PFSK-1 (cell line): ENCODE measurements around the gene HOXA3.

Experiments used
- POLR2AphosphoS5 ChIP-seq: IDR thresholded peaks from 2 replicates; pipeline ENCODE4 v1.6.1; 2012; ENCODE audit warnings: low read depth, mild to moderate bottlenecking, control low read depth, low read length, moderate library complexity
- SIN3A ChIP-seq: IDR thresholded peaks from 2 replicates; pipeline ENCODE4 v1.6.1; 2012; ENCODE audit warnings: mild to moderate bottlenecking, low read length, moderate library complexity, borderline replicate concordance; ENCODE audit not compliant: insufficient read depth
- TAF1 ChIP-seq: IDR thresholded peaks from 2 replicates; pipeline ENCODE4 v1.6.1; 2012; ENCODE audit warnings: low read length, control low read depth, borderline replicate concordance; ENCODE audit not compliant: insufficient read depth

DNA sequence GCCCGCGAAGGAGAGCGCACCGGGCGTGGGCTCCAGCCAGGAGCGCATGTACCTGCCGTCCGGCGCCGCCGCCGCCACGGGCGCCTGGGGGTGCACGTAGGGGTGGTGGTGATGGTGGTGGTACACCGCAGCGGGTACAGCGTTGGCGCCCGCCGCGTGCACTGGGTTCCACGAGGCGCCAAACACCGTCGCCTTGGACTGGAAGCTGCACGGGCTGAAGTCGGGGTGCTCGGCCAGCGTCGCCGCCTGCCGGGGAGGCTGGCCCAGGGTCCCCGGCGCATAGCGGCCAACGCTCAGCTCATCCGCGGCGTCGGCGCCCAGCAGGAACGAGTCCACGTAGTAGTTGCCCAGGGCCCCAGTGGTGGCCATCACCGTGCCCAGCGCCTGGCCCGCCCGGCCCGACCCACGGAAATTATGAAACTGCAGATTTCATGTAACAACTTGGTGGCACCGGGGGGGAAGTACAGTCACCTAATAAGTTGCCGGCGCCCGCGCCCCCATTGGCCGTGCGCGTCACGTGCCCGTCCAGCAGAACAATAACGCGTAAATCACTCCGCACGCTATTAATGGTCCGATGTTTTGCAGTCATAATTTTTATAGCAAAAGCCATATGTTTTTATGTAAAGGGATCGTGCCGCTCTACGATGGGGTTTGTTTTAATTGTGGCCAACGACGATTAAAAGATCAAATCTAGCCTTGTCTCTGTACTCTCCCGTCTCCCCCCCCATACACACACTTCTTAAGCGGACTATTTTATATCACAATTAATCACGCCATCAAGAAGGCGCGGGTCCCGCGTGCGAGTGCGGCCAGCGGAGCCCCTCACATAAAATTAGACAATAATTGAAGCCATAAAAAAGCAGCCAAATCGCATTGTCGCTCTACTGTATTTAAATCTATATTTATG is 13.0 kb upstream of the HOXA3 start, which contains the start of gene HOXA9:
- TF ChIP-seq SIN3A (no peak), POLR2AphosphoS5 (no peak), TAF1 (no peak)
